Measurements from ENCODE around the gene FABP1. TPM values are rescaled to one million over a fixed set of nuclear protein-coding genes. Genes with fewer than 3 reads are reported as not detected.

FABP1 gene
- total RNA-seq, 1 experiment from 2014 or later: not detected

GRCh38 chr2:88085602-88086001, 42.3 kb downstream of the FABP1 start:
- no peaks in the 10 kb centered on the region for H3K4me1 ChIP-seq (ENCODE audit: insufficient read depth, low read length, poor library complexity, severe bottlenecking)
- POLR2A ChIA-PET (ENCODE audit: low non-redundant PET): no interaction called here
- no TSS peak for BruUV-seq (replicated peaks)
- intact Hi-C loops (cut with micrococcal nuclease; ENCODE audit: unreplicated experiment): no loop called here
- no peaks in the 10 kb centered on the region for H3K9me3 ChIP-seq (ENCODE audit: low read depth, low read length, poor library complexity, severe bottlenecking)
- H3K36me3 ChIP-seq (ENCODE audit: insufficient read depth, low read length, poor library complexity, severe bottlenecking): no peaks in the 10 kb centered on the region
- no peak for DNase-seq (ENCODE audit: low spot score)
- CTCF ChIA-PET: no interaction called here
- H3K27ac ChIP-seq (ENCODE audit: low read depth, low read length, poor library complexity, severe bottlenecking): no peak overlapping the region
- H3K27me3 ChIP-seq (replicated peaks; ENCODE audit: insufficient read depth, low read depth, low read length, poor library complexity): no peaks in the 10 kb centered on the region
- no peak overlapping the region for H3K4me3 ChIP-seq (ENCODE audit: low read depth, low read length, poor library complexity, severe bottlenecking)
- TF ChIP-seq EZH2 (IDR thresholded peaks at IDR 0.05; ENCODE audit: borderline replicate concordance, low read depth, low read length, poor library complexity, severe bottlenecking) (no peak), CTCF (conservative IDR thresholded peaks at IDR 0.05; ENCODE audit: low read depth, low read length) (no peak)

- ChIA-PET CTCF (no interaction called here), POLR2A (ENCODE audit: low non-redundant PET) (no interaction called here)
- DNase-seq (ENCODE audit: low spot score): no peak
- TF ChIP-seq CTCF (conservative IDR thresholded peaks at IDR 0.05; ENCODE audit: low read depth, low read length) (no peak), EZH2 (IDR thresholded peaks at IDR 0.05; ENCODE audit: borderline replicate concordance, low read depth, low read length, poor library complexity, severe bottlenecking) (no peak)
- Histone ChIP-seq H3K27ac (ENCODE audit: low read depth, low read length, poor library complexity, severe bottlenecking) (no peak overlapping the region), H3K9me3 (ENCODE audit: low read depth, low read length, poor library complexity, severe bottlenecking) (no peaks in the 10 kb centered on the region), H3K36me3 (ENCODE audit: insufficient read depth, low read length, poor library complexity, severe bottlenecking) (no peaks in the 10 kb centered on the region), H3K27me3 (replicated peaks; ENCODE audit: insufficient read depth, low read depth, low read length, poor library complexity) (no peaks in the 10 kb centered on the region), H3K4me1 (ENCODE audit: insufficient read depth, low read length, poor library complexity, severe bottlenecking) (no peaks in the 10 kb centered on the region), H3K4me3 (ENCODE audit: low read depth, low read length, poor library complexity, severe bottlenecking) (no peak overlapping the region)
- BruUV-seq (replicated peaks): no TSS peak
- intact Hi-C loops (cut with micrococcal nuclease; ENCODE audit: unreplicated experiment): no loop called here
Measured at GRCh38 chr2:88085099-88085498, 42.8 kb downstream of the FABP1 start.

DNA sequence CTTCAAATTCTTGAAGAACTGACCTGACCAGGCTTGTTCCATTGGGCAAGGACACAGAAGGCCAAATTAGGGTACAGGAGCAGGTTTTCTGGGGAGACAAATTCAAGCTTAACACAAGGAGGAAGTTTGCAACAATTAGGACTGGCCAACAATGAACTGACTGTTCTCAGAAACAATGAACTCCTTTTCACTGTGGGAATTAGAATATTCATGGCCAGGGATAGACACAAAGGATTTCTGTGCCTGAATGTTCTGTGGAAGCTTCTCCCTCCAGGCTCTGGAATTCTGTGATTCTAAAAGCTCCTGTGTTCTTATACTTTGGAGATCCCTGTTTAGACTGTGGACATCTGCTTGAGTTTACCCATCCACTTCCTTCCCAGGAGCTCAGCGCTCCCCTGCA, 45.1 kb downstream of the FABP1 start:
- CTCF ChIA-PET: no interaction called here
- Histone ChIP-seq H3K9me3 (ENCODE audit: low read depth, low read length, poor library complexity, severe bottlenecking) (no peaks in the 10 kb centered on the region), H3K4me3 (ENCODE audit: low read depth, low read length, poor library complexity, severe bottlenecking) (no peak overlapping the region), H3K27me3 (replicated peaks; ENCODE audit: insufficient read depth, low read depth, low read length, poor library complexity) (no peaks in the 10 kb centered on the region), H3K36me3 (ENCODE audit: insufficient read depth, low read length, poor library complexity, severe bottlenecking) (no peaks in the 10 kb centered on the region), H3K27ac (ENCODE audit: low read depth, low read length, poor library complexity, severe bottlenecking) (no peak overlapping the region), H3K4me1 (ENCODE audit: insufficient read depth, low read length, poor library complexity, severe bottlenecking) (no peaks in the 10 kb centered on the region)
- no peak for DNase-seq (ENCODE audit: low spot score)
- intact Hi-C loops (cut with micrococcal nuclease; ENCODE audit: unreplicated experiment): no loop called here
- POLR2A ChIA-PET (ENCODE audit: low non-redundant PET): no interaction called here
- BruUV-seq (replicated peaks): no TSS peak
- TF ChIP-seq EZH2 (IDR thresholded peaks at IDR 0.05; ENCODE audit: borderline replicate concordance, low read depth, low read length, poor library complexity, severe bottlenecking): no peak

DNA sequence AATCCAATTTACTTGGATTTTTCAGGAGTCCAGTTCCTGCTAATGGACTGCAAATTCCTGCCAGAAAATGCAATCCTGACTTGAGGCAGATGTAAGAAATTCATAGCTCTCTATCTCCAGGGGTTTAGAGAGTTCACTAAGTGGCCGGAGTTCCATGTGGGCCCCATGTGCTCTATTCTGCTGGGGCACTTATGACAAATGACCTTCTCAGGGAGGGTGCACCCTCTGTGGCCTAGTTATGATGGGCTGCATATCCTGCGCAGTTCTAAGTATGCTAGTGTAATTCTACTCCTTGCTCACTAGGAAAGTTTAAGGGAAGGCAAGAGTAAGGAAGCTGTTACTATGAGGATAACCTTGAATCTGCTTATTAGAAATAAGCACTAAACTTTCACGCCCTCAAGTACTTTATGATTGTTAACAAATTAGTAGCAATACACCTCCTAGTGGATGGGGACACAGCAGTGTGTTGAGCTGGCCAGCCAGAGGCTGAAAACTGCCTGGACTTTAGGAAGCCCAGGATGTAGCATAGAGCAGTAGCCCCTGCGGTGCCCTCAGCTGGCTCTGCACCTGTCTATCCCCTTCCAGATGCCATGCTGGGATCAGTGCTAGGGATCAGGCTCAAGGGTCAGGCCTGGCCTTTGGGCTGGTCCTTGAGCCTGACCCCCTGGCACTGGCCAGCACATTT, 45.8 kb downstream of the FABP1 start:
- H3K4me3 ChIP-seq (ENCODE audit: low read depth, low read length, poor library complexity, severe bottlenecking): no peak overlapping the region
- H3K4me1 ChIP-seq (ENCODE audit: insufficient read depth, low read length, poor library complexity, severe bottlenecking): no peaks in the 10 kb centered on the region
- no peaks in the 10 kb centered on the region for H3K27me3 ChIP-seq (replicated peaks; ENCODE audit: insufficient read depth, low read depth, low read length, poor library complexity)
- no peak overlapping the region for H3K27ac ChIP-seq (ENCODE audit: low read depth, low read length, poor library complexity, severe bottlenecking)
- H3K36me3 ChIP-seq (ENCODE audit: insufficient read depth, low read length, poor library complexity, severe bottlenecking): no peaks in the 10 kb centered on the region
- no peaks in the 10 kb centered on the region for H3K9me3 ChIP-seq (ENCODE audit: low read depth, low read length, poor library complexity, severe bottlenecking)
- POLR2A ChIA-PET (ENCODE audit: low non-redundant PET): no interaction called here
- TF ChIP-seq EZH2 (IDR thresholded peaks at IDR 0.05; ENCODE audit: borderline replicate concordance, low read depth, low read length, poor library complexity, severe bottlenecking) (no peak), CTCF (conservative IDR thresholded peaks at IDR 0.05; ENCODE audit: low read depth, low read length) (no peak)
- BruUV-seq (replicated peaks): no TSS peak
- no peak for DNase-seq (ENCODE audit: low spot score)
- intact Hi-C loops (cut with micrococcal nuclease; ENCODE audit: unreplicated experiment): no loop called here
- CTCF ChIA-PET: no interaction called here
